NB4 (cell line): ENCODE results near the gene PHC3.

Experiments
- MYC ChIP-seq: IDR thresholded peaks from 2 replicates; pipeline ENCODE4 v1.6.1; 2011; ENCODE audit warnings: low read depth, low read length
- POLR2A ChIP-seq: IDR thresholded peaks from 2 replicates; pipeline ENCODE4 v1.6.1; 2011; ENCODE audit warnings: mild to moderate bottlenecking; ENCODE audit not compliant: insufficient read length; ENCODE audit errors: extremely low read depth
- TF ChIP-seq, protein P1 (sequence below): IDR thresholded peaks from one replicate; pipeline ENCODE4 v1.5.1; 2012; ENCODE audit warnings: low read depth, low read length
- TF ChIP-seq, protein P2 (sequence below): IDR thresholded peaks from 2 replicates; pipeline ENCODE4 v1.6.1; 2011; ENCODE audit warnings: low read depth, low read length

GRCh38 chr3:170057550-170057949, 124.0 kb downstream of the PHC3 start:
- TF ChIP-seq, protein P1, sequence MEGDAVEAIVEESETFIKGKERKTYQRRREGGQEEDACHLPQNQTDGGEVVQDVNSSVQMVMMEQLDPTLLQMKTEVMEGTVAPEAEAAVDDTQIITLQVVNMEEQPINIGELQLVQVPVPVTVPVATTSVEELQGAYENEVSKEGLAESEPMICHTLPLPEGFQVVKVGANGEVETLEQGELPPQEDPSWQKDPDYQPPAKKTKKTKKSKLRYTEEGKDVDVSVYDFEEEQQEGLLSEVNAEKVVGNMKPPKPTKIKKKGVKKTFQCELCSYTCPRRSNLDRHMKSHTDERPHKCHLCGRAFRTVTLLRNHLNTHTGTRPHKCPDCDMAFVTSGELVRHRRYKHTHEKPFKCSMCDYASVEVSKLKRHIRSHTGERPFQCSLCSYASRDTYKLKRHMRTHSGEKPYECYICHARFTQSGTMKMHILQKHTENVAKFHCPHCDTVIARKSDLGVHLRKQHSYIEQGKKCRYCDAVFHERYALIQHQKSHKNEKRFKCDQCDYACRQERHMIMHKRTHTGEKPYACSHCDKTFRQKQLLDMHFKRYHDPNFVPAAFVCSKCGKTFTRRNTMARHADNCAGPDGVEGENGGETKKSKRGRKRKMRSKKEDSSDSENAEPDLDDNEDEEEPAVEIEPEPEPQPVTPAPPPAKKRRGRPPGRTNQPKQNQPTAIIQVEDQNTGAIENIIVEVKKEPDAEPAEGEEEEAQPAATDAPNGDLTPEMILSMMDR, result no peak
- TF ChIP-seq POLR2A, result no peak
- TF ChIP-seq, protein P2, sequence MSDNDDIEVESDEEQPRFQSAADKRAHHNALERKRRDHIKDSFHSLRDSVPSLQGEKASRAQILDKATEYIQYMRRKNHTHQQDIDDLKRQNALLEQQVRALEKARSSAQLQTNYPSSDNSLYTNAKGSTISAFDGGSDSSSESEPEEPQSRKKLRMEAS, result no peak
- TF ChIP-seq MYC, result no peak
